ENCODE data around the gene TRIO. TPM values are rescaled to one million over a fixed set of nuclear protein-coding genes. Genes with fewer than 3 reads are reported as not detected.

The TRIO gene
- total and polyA plus RNA-seq, 2 donors (not counting 1 experiment from before 2014, with no cell fraction given) = 134 to 281 TPM

DNA sequence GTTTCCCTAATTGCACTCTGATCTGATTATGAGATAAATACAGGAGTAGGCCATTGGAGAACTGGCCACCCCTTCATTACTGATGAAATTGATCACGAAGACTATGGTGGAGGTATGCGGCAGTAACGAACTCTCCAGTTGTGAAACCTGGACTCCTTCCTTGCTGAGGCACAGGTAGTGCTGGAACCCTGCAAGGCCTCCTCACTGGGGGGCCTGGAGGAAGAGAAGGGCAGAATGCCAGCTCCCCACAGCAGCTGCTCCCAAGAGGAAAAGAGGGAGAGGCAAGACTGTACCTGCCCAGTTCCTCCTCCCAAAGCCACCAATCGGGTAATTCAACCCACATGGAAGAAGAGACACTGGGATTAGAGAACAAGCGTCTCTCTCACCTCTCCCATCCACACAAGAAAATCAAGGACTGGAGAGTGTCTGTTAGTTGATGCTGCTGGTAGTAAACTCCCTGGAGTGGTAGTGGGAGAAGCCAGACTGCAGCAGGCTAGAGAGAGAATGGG is 19.1 kb upstream of the TRIO start:
- TF ChIP-seq, protein P1, sequence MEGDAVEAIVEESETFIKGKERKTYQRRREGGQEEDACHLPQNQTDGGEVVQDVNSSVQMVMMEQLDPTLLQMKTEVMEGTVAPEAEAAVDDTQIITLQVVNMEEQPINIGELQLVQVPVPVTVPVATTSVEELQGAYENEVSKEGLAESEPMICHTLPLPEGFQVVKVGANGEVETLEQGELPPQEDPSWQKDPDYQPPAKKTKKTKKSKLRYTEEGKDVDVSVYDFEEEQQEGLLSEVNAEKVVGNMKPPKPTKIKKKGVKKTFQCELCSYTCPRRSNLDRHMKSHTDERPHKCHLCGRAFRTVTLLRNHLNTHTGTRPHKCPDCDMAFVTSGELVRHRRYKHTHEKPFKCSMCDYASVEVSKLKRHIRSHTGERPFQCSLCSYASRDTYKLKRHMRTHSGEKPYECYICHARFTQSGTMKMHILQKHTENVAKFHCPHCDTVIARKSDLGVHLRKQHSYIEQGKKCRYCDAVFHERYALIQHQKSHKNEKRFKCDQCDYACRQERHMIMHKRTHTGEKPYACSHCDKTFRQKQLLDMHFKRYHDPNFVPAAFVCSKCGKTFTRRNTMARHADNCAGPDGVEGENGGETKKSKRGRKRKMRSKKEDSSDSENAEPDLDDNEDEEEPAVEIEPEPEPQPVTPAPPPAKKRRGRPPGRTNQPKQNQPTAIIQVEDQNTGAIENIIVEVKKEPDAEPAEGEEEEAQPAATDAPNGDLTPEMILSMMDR (conservative IDR thresholded peaks at IDR 0.05 in 1 of 2, IDR thresholded peaks at IDR 0.05 in 1 of 2; ENCODE audit: low read depth in 1 of 2, low read length in 2 of 2) = no peak
- TF ChIP-seq EZH2 (IDR thresholded peaks at IDR 0.05; ENCODE audit: low read length, missing control alignments) = no peak
- H3K27ac ChIP-seq (ENCODE audit: insufficient read depth, low read length) = no peak overlapping the region
- no peaks in the 10 kb centered on the region for H3K36me3 ChIP-seq (ENCODE audit: control insufficient read depth, insufficient read depth, low read length)
- no peak overlapping the region for H2AFZ ChIP-seq (ENCODE audit: low read length)
- no peaks in the 10 kb centered on the region for H3K27me3 ChIP-seq (ENCODE audit: control insufficient read depth, insufficient read depth, low read length)
- H4K20me1 ChIP-seq (ENCODE audit: control insufficient read depth, extremely low read depth, insufficient read depth, low read length) = no peaks in the 10 kb centered on the region
- H3K4me1 ChIP-seq (ENCODE audit: control insufficient read depth, extremely low read depth, insufficient read depth, low read length) = no peaks in the 10 kb centered on the region
- no peak overlapping the region for H3K4me3 ChIP-seq (replicated peaks in 1 of 4; ENCODE audit: control extremely low read depth in 1 of 4, insufficient read depth in 1 of 4, low read depth in 3 of 4, low read length in 4 of 4)
- H3K9me3 ChIP-seq (ENCODE audit: control insufficient read depth, insufficient read depth, low read depth, low read length) = no peaks in the 10 kb centered on the region
- no peaks in the 10 kb centered on the region for H3K79me2 ChIP-seq (ENCODE audit: control insufficient read depth, insufficient read depth, low read length)
- no peak overlapping the region for H3K9ac ChIP-seq (ENCODE audit: insufficient read depth, low read length)
- no peak for DNase-seq (ENCODE audit: low read depth in 2 of 2)
- H3K4me2 ChIP-seq (ENCODE audit: extremely low read depth, insufficient read depth, low read length) = no peak overlapping the region

DNA sequence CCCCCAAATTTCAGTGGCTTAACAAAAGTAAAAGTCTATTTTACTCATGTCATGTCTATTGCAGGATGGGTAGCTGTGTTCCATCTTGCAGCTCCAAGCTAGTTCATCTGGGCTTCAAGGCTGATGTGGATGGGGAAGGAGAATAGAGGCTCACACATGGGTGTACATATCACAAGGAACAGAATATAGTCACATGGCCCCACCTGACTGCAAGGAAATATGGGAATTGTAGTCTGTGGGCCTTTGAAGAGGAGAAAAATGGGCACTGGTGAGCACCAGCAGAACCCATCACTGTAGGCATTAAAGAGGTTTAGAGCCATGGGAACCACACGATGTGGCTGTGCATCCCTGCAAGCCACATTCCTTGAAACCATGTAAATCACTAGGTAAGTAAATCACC is 17.9 kb upstream of the TRIO start:
- no peaks in the 10 kb centered on the region for H3K4me1 ChIP-seq (ENCODE audit: control insufficient read depth, extremely low read depth, insufficient read depth, low read length)
- no peaks in the 10 kb centered on the region for H3K27me3 ChIP-seq (ENCODE audit: control insufficient read depth, insufficient read depth, low read length)
- H3K79me2 ChIP-seq (ENCODE audit: control insufficient read depth, insufficient read depth, low read length) = no peaks in the 10 kb centered on the region
- no peak for DNase-seq (ENCODE audit: low read depth in 2 of 2)
- H3K9ac ChIP-seq (ENCODE audit: insufficient read depth, low read length) = no peak overlapping the region
- no peak overlapping the region for H3K27ac ChIP-seq (ENCODE audit: insufficient read depth, low read length)
- H2AFZ ChIP-seq (ENCODE audit: low read length) = no peak overlapping the region
- no peak for TF ChIP-seq EZH2 (IDR thresholded peaks at IDR 0.05; ENCODE audit: low read length, missing control alignments)
- TF ChIP-seq, protein P1 (conservative IDR thresholded peaks at IDR 0.05 in 1 of 2, IDR thresholded peaks at IDR 0.05 in 1 of 2; ENCODE audit: low read depth in 1 of 2, low read length in 2 of 2) = no peak
- H3K36me3 ChIP-seq (ENCODE audit: control insufficient read depth, insufficient read depth, low read length) = no peaks in the 10 kb centered on the region
- H4K20me1 ChIP-seq (ENCODE audit: control insufficient read depth, extremely low read depth, insufficient read depth, low read length) = no peaks in the 10 kb centered on the region
- no peaks in the 10 kb centered on the region for H3K9me3 ChIP-seq (ENCODE audit: control insufficient read depth, insufficient read depth, low read depth, low read length)
- no peak overlapping the region for H3K4me2 ChIP-seq (ENCODE audit: extremely low read depth, insufficient read depth, low read length)
- no peak overlapping the region for H3K4me3 ChIP-seq (replicated peaks in 1 of 4; ENCODE audit: control extremely low read depth in 1 of 4, insufficient read depth in 1 of 4, low read depth in 3 of 4, low read length in 4 of 4)

DNA sequence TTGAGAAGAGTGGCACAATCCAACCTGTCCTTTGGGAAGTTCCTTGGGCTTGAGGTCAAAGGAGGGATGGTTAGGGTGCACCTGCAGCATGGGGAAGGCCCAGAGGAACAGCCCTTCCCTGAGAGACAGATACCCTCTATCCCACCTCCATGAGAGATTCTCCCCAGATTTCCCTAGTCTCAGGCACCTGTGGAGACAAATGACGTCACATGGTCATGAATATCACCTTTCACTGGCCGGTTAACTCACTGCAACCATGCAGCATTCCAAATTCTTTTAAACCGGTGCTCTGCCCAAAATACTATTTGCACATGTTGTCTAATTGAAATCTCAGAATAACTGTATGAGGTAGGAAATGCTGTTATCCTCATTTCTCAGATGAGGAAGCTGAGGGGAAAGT is 15.6 kb upstream of the TRIO start:
- Histone ChIP-seq H3K27ac (ENCODE audit: insufficient read depth, low read length) (no peak overlapping the region), H3K27me3 (ENCODE audit: control insufficient read depth, insufficient read depth, low read length) (no peaks in the 10 kb centered on the region), H3K4me3 (replicated peaks in 1 of 4; ENCODE audit: control extremely low read depth in 1 of 4, insufficient read depth in 1 of 4, low read depth in 3 of 4, low read length in 4 of 4) (no peak overlapping the region), H3K79me2 (ENCODE audit: control insufficient read depth, insufficient read depth, low read length) (no peaks in the 10 kb centered on the region), H3K36me3 (ENCODE audit: control insufficient read depth, insufficient read depth, low read length) (no peaks in the 10 kb centered on the region), H2AFZ (ENCODE audit: low read length) (no peak overlapping the region), H3K9ac (ENCODE audit: insufficient read depth, low read length) (no peak overlapping the region), H4K20me1 (ENCODE audit: control insufficient read depth, extremely low read depth, insufficient read depth, low read length) (no peaks in the 10 kb centered on the region), H3K9me3 (ENCODE audit: control insufficient read depth, insufficient read depth, low read depth, low read length) (no peaks in the 10 kb centered on the region), H3K4me1 (ENCODE audit: control insufficient read depth, extremely low read depth, insufficient read depth, low read length) (no peaks in the 10 kb centered on the region), H3K4me2 (ENCODE audit: extremely low read depth, insufficient read depth, low read length) (no peak overlapping the region)
- TF ChIP-seq EZH2 (IDR thresholded peaks at IDR 0.05; ENCODE audit: low read length, missing control alignments) = no peak
- TF ChIP-seq, protein P1 (conservative IDR thresholded peaks at IDR 0.05 in 1 of 2, IDR thresholded peaks at IDR 0.05 in 1 of 2; ENCODE audit: low read depth in 1 of 2, low read length in 2 of 2) = no peak
- no peak for DNase-seq (ENCODE audit: low read depth in 2 of 2)
